HepG2 (cell line): ENCODE measurements around the gene RRM2. TPM values are rescaled to one million over a fixed set of nuclear protein-coding genes. Genes with fewer than 3 reads are reported as not detected.

ENCODE experiments used
- CEBPZ ChIP-seq: IDR thresholded peaks from 2 replicates; pipeline ENCODE4 v1.6.1; 2012; ENCODE audit warnings: low read length, improper control_type of control experiment
- CSRNP1 ChIP-seq: sonication (generic); formaldehyde crosslinking; IDR thresholded peaks from 2 replicates; pipeline ENCODE4 v1.8.1; 2023; ENCODE audit warnings: mild to moderate bottlenecking, missing genetic modification reagents
- E2F1 ChIP-seq: sonication (generic); formaldehyde crosslinking; IDR thresholded peaks from 2 replicates; pipeline ENCODE4 v1.5.0; 2020; ENCODE audit warnings: missing genetic modification reagents
- E2F2 ChIP-seq: sonication (generic); formaldehyde crosslinking; IDR thresholded peaks from 2 replicates; pipeline ENCODE4 v1.4.0; 2020; ENCODE audit warnings: missing genetic modification reagents, borderline replicate concordance
- FOXA3 ChIP-seq: IDR thresholded peaks from 2 replicates; pipeline ENCODE4 v1.6.1; 2016; ENCODE audit warnings: missing genetic modification reagents, missing compliant biosample characterization
- HNF1B ChIP-seq: sonication (generic); formaldehyde crosslinking; IDR thresholded peaks from 2 replicates; pipeline ENCODE4 v1.5.1; 2020; ENCODE audit warnings: mild to moderate bottlenecking, moderate library complexity, missing genetic modification reagents
- MTF2 ChIP-seq: sonication (generic); formaldehyde crosslinking; IDR thresholded peaks from 2 replicates; pipeline ENCODE4 v1.5.0; 2020; ENCODE audit warnings: missing genetic modification reagents, borderline replicate concordance
- PREB ChIP-seq: sonication (generic); formaldehyde crosslinking; IDR thresholded peaks from 2 replicates; pipeline ENCODE4 v1.4.0; 2020; ENCODE audit warnings: missing genetic modification reagents
- REXO4 ChIP-seq: sonication (generic); formaldehyde crosslinking; IDR thresholded peaks from 2 replicates; pipeline ENCODE4 v1.8.0; 2022; ENCODE audit warnings: missing genetic modification reagents, mild to moderate bottlenecking, borderline replicate concordance
- SNAI1 ChIP-seq: sonication (generic); formaldehyde crosslinking; IDR thresholded peaks from 2 replicates; pipeline ENCODE4 v1.5.0; 2020; ENCODE audit warnings: mild to moderate bottlenecking, missing genetic modification reagents, borderline replicate concordance
- ZBTB34 ChIP-seq: sonication (generic); formaldehyde crosslinking; IDR thresholded peaks from 2 replicates; pipeline ENCODE4 v1.8.0; 2022; ENCODE audit warnings: mild to moderate bottlenecking, missing genetic modification reagents
- ZNF33B ChIP-seq: sonication (generic); formaldehyde crosslinking; IDR thresholded peaks from 2 replicates; pipeline ENCODE4 v1.5.1; 2020; ENCODE audit warnings: mild to moderate bottlenecking, missing genetic modification reagents
- polyA plus RNA-seq, 8 experiments: library from polyadenylated mRNA; depleted of rRNA in 3 of 8; stranded (reverse) in 7 of 8; unstranded in 1 of 8; fragments of >200 nt; fragmentation: Illumina TruSeq in 4 of 8; extraction: Trizol in 4 of 8; gene quantifications; 2 replicates each; pipeline versions ENCODE4 v1.2.1 to v1.2.3, GENCODE V29; 2011 to 2016; ENCODE audit warnings: low read depth in 4 of 8, missing spikeins in 1 of 8, mixed read lengths in 1 of 8; ENCODE audit not compliant: insufficient read depth in 1 of 8
- total RNA-seq, 5 experiments: library from RNA; depleted of rRNA; stranded (reverse); fragments of >200 nt; fragmentation: Illumina TruSeq; extraction: Trizol; gene quantifications; 2 replicates each; pipeline ENCODE4 v1.2.3, GENCODE V29; 2016; ENCODE audit warnings: low read depth in 1 of 5

The RRM2 gene
- total and polyA plus RNA-seq, 2 of the 13 experiments (the other 11 are each of a cell fraction or from before 2014, with no cell fraction given) = 31.3 to 150 TPM

GRCh38 chr2:10120158-10120876, 2.2 kb upstream of the RRM2 start (continued):
- peak; percentile 81 for TF ChIP-seq ZBTB34 (CRISPR knock-in tag)
- TF ChIP-seq E2F2 (CRISPR knock-in tag) = peak; percentile 93; the same call in 1 of the 2 replicates
- TF ChIP-seq SNAI1 (CRISPR knock-in tag) = peak; percentile 49; the same call in 1 of the 2 replicates
- no peak for TF ChIP-seq MTF2 (CRISPR knock-in tag)
- no peak; the same call in 1 of the 2 replicates for TF ChIP-seq CSRNP1 (CRISPR knock-in tag)
- TF ChIP-seq ZNF33B (CRISPR knock-in tag) = no peak
- no peak for TF ChIP-seq CEBPZ
- TF ChIP-seq HNF1B (CRISPR knock-in tag) = peak; percentile 79
- TF ChIP-seq REXO4 (CRISPR knock-in tag) = no peak
- peak; percentile 89 for TF ChIP-seq E2F1 (CRISPR knock-in tag)
- TF ChIP-seq PREB = no peak; the same call in 1 of the 2 replicates
- TF ChIP-seq FOXA3 (CRISPR knock-in tag) = peak; percentile 70
